DMS79 treated with DMSO at 0.1 percent for 48 hours (cell line): ENCODE data around the gene ZMPSTE24.

Source experiments
- DNase-seq: peaks from one replicate; lab custom pipeline; 2025; lab: John Stamatoyannopoulos, UW

The ZMPSTE24 gene

GRCh38 chr1:40264354-40264781 lies 6.3 kb downstream of the ZMPSTE24 start:
- no peak for DNase-seq

GRCh38 chr1:40265298-40265697 lies 7.3 kb downstream of the ZMPSTE24 start:
- no peak for DNase-seq

GRCh38 chr1:40265919-40266318 lies 7.9 kb downstream of the ZMPSTE24 start:
- DNase-seq: no peak

- no peak for DNase-seq
Observed at GRCh38 chr1:40266786-40267535, 8.9 kb downstream of the ZMPSTE24 start.

GRCh38 chr1:40267767-40268187 lies 9.7 kb downstream of the ZMPSTE24 start:
- no peak for DNase-seq

- no peak for DNase-seq
Observed at GRCh38 chr1:40268211-40268610, 10.2 kb downstream of the ZMPSTE24 start.

GRCh38 chr1:40270152-40270834 lies 12.3 kb downstream of the ZMPSTE24 start:
- no peak for DNase-seq

- no peak for DNase-seq
Observed at GRCh38 chr1:40272653-40273213, 14.7 kb downstream of the ZMPSTE24 start.

GRCh38 chr1:40273547-40274166 lies 15.6 kb downstream of the ZMPSTE24 start:
- DNase-seq: no peak

- DNase-seq: no peak
Observed at GRCh38 chr1:40274331-40274730, 16.3 kb downstream of the ZMPSTE24 start.

GRCh38 chr1:40276122-40276521 lies 18.1 kb downstream of the ZMPSTE24 start:
- DNase-seq: no peak

- no peak for DNase-seq
Observed at GRCh38 chr1:40281853-40282252, 23.8 kb downstream of the ZMPSTE24 start.

- DNase-seq: no peak
Observed at GRCh38 chr1:40291293-40291692, 33.3 kb downstream of the ZMPSTE24 start.

GRCh38 chr1:40299366-40300248 lies 41.6 kb downstream of the ZMPSTE24 start:
- no peak for DNase-seq

- no peak for DNase-seq
Observed at GRCh38 chr1:40300249-40300567, 42.2 kb downstream of the ZMPSTE24 start.

GRCh38 chr1:40300651-40301050 lies 42.6 kb downstream of the ZMPSTE24 start:
- DNase-seq: no peak

- DNase-seq: no peak
Observed at GRCh38 chr1:40301066-40301465, 43.0 kb downstream of the ZMPSTE24 start.

GRCh38 chr1:40301541-40302299 lies 43.7 kb downstream of the ZMPSTE24 start:
- DNase-seq: no peak

- DNase-seq: no peak
Observed at GRCh38 chr1:40302475-40302874, 44.4 kb downstream of the ZMPSTE24 start.

- no peak for DNase-seq
Observed at GRCh38 chr1:40303051-40303771, 45.2 kb downstream of the ZMPSTE24 start.
